ENCODE data around the gene MBP. TPM values are rescaled to one million over a fixed set of nuclear protein-coding genes. Genes with fewer than 3 reads are reported as not detected.

Gene MBP
- polyA plus RNA-seq, 3 donors = 6.6 to 14.6 (median 8.5) TPM

DNA sequence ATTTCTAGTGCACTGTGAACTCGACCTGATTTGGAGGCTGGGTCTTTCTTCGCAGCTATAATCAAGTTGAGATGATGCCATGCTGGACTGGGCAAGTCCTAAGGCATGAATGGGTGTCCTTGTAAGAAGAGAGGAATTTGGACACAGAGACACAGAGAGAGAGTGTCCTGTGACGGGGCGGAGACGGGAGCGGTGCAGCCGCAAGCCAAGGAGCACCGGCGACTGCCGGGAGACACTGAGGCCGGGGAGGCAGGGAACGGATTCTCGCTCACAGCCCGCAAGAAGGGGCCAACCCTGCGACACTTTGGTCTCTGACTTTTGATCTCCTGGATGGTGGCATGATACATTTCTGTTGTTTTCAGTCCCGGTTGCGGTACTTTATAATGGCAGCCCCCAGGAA lies 22.4 kb upstream of the MBP start:
- H3K27ac ChIP-seq (ENCODE audit: low read depth, low read length) = no peak overlapping the region
- WGBS, 3 donors = 83 to 90% (median 88%) methylated on average over 17 of the region's 17 CpGs

DNA sequence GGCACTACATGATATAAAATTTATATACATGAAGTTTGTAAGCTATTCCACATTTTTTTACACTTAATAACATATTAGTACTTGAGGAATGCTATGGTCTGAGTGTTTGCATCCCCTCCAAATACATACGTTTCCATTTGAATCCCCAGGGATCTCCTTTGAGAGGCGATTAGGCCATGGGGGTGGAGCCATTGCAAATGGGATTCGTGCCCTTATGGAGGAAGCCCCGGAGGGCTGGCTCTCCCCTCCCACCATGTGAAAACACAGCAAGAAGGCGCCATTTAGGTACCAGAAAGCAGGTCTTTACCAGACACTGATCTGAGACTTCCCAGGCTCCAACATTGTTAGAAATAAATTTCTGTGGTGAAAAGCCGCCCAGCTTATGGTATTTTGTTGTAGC lies 20.8 kb upstream of the MBP start:
- H3K27ac ChIP-seq (ENCODE audit: low read depth, low read length) = no peak overlapping the region
- WGBS, 3 donors = 70 to 82% (median 79%) methylated on average over 6 of the region's 6 CpGs

DNA sequence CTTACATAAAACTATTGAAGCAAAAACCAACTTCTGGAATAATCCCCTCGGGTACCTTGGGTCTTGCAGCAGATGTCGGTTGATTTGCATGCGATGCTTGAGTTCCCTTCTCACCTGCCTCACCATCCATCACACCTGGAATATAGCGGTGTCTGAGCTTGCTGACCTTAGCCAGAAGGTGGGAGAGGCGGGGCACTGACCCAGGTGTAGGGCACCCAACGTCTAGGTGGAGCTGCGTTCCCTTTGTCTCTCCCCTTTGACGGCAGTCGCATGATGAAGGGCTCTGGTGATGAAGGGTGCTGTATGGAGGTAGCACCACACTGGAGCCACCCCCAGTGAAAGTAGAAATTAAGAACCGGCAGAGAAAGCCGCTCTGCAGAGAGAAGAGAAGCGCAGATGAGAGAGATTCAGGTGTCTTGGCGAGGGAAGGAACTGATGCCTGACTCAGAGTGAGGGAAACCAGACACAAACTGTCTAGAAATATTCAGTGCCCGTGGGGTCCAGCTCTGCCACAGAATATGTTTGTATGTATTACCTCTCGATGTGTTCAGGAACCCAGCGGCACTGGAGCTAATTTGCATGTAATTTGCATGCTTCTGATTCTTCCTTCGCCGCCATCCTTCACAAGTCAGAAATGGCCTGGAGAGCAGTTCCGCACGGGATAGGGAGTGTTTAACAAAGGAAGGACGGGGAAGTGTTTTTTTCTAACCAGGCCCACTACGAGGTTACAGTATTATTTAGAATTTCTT lies 19.4 kb upstream of the MBP start:
- no peak overlapping the region for H3K27ac ChIP-seq (ENCODE audit: low read depth, low read length)
- 85 to 91% (median 89%) methylated on average over 22 of the region's 22 CpGs for WGBS, 3 donors

DNA sequence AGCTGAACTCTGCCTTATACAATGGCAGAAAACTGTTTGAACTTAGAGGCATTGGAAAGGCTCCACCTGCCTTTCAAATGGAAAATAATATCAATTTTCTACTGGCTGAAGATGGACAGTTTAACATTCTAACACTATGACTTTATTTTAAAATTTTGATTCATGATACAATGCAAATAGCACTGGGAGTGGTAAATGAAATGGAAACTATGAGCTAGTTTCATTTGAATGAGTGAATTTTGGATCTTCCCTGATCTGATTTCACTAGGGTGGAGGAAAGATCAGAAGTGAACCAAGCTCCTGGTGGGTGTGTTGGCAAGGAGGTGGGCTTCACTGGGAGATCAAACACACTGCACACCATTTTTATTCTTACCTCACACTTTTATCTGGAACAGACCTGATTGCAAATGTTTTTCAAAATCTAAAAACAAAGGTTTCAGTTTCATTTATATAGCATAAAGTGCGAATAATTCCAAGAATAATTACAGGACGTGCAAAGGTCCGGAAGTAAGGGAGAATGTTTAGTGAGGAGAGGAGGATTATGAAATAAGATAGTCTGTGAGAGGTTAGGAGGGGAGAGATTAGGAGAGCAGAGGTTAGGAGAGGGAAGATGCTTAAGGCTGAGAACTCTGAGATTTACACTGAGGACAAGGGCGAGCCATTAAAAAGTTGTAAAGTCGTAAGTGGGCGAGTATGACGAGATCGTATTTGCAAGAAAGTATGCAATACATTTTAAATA lies 18.6 kb upstream of the MBP start:
- no peak overlapping the region for H3K27ac ChIP-seq (ENCODE audit: low read depth, low read length)
- WGBS, 3 donors = 82 to 88% (median 87%) methylated on average over 8 of the region's 8 CpGs

DNA sequence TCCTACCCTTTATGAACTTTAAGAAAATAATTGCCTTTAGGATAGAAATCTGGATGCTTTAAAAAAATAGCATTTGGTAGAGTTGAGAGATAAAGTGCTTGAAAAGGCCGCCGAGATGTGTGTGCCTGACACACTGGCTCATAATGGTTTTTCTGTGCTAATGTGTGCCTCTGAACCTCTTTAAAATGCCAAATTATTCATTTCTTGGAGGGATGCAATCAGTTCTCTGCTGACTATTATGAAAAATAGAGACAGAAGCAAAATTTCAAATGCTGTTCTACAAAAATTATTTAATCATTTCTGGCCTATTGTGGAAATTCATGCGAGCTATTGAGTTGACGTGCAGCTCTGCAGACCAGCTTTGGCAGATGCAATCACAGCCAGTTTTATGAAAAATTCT lies 18.0 kb upstream of the MBP start:
- WGBS, 3 donors = 77 to 86% (median 80%) methylated on average over 4 of the region's 4 CpGs
- no peak overlapping the region for H3K27ac ChIP-seq (ENCODE audit: low read depth, low read length)

DNA sequence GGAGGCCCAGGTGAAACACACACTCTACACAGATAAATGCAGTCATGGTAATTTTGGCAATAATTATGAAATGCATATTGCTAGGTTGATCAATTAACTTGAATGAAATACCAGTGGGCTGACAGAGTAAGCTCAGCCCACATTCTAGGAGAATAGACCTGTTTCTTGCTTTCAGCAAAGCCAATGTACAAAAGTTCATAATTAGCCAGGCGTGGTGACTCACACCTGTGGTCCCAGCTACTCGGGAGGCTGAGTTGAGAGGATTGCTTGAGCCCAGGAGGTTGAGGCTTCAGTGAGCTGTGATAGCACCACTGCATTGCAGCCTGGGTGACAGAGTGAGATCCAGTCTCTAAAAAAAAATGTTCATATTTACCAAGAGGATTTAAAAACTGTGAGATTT lies 15.7 kb upstream of the MBP start:
- 88 to 100% (median 91%) methylated on average over 2 of the region's 2 CpGs for WGBS, 3 donors
- H3K27ac ChIP-seq (ENCODE audit: low read depth, low read length) = no peak overlapping the region

DNA sequence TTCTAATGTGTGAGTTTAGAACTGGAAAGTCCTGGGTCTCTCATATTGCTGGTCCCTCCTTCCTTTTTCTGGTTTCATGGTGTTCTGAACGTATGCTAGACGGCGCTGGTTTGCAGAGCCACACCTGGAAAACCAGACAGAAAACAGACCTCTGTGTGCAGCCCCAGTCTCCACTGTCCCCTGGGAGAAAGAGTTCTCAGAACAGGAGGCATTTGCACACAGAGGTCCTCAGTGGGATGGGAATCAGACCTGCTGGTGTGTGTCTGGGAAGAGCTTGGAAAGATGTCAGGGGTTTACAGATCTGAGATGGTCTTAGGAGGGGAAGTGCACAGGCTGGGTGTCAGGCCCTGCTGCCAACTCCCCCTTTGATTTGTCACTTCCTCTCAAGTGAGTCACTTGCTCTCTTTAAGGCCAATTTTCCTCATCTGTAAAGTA lies 14.9 kb upstream of the MBP start:
- WGBS, 3 donors = 49 to 75% (median 68%) methylated on average over 3 of the region's 3 CpGs
- H3K27ac ChIP-seq (ENCODE audit: low read depth, low read length) = no peak overlapping the region

DNA sequence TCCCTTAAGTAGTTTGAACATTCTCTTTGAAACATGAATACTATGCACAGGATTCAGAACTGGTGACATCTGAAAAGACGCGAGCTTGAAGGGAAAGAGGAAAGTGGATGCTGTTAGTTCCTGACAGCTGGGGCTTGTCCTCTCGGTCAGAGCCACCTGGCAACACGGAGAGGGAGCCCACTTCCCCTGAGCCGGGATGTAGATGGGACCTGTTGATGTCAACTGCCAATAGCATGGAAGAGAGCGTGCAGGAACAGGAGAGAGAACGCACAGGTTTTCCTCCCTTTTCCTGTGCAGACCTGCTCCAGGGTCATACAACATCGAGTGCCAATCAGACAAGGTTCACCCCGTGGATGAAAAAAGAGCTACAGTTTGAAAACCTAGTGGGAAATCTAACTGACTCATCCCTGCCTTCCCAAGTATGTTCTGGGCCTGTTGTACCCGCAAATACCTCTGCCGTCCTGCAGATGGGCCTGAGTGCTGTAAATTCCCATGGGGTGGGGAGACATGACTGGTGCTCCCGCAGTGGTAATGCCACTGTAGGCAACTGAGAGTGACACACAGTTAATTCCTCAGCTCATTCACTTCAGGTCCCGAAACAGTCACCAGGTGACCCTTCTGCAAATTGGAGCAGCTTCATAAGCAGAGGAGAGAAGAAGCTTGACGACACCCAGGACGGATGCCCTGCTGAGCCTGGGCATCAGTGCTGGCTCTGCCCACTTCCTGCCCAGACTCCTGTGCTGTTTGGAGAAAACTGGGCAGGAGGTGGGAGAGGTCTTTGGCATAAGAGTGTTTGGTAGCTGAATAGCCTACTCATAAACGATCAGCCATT lies 13.9 kb upstream of the MBP start:
- H3K27ac ChIP-seq (ENCODE audit: low read depth, low read length) = no peak overlapping the region
- 61 to 71% (median 63%) methylated on average over 16 of the region's 16 CpGs for WGBS, 3 donors

DNA sequence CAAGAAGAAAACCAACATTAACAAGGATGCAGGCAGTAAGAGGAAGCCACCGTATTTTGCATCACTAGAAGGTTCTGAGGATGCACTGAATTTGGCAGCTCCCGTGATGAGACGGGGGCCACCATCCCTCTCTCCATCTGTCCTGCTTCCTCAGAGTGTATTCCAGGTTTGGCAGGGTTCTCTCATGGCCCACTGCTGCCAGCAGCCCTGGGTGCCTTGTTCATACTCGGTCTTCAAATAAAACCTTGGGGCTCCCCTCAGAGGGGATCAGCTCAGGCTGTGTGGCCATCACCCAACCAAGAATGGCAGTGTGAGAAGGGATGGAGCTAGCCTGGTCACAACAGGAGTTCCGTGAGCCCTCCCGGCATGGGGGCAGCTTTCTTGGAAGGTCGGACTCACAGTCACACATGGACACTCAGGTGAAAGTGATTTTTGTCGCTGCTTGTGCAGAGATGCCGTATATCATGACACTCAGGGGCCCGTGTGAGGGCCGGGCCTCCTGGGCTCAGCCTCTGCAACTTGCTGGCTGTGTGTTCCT lies 12.8 kb upstream of the MBP start:
- 85 to 95% (median 95%) methylated on average over 11 of the region's 11 CpGs for WGBS, 3 donors
- no peak overlapping the region for H3K27ac ChIP-seq (ENCODE audit: low read depth, low read length)

DNA sequence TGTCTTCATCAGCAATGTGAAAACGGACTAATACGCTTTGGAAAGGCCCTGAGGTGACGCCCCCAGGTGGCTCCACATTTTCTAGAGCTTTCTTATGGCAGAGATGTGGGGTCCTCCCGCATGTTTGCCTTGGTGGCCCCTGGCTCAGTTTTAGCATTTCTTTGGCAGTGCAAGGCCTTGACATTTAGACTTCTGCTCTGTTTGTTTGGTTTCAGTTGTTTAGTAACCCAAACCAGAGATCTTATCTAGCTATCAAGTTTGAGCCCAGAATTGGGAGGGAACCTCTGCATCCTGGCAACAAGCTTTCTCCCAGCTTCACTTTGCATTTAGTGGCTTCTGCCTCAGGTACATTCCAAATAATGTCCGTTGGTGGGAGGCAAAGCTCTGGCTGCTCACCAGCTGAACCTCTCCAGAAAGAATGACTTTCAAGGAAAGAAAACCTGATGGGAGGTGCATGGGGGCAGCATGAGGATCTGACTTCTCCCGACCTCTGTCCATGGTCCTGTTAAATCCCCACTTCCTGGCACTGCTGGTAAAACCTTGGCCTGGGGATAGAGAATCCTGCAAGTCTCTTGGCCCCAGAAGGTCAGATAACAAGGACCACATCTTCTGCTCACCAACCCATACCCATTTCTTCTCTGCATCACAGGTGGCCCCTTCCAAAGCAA lies 12.0 kb upstream of the MBP start:
- H3K27ac ChIP-seq (ENCODE audit: low read depth, low read length) = no peak overlapping the region
- 76 to 94% (median 86%) methylated on average over 6 of the region's 6 CpGs for WGBS, 3 donors

DNA sequence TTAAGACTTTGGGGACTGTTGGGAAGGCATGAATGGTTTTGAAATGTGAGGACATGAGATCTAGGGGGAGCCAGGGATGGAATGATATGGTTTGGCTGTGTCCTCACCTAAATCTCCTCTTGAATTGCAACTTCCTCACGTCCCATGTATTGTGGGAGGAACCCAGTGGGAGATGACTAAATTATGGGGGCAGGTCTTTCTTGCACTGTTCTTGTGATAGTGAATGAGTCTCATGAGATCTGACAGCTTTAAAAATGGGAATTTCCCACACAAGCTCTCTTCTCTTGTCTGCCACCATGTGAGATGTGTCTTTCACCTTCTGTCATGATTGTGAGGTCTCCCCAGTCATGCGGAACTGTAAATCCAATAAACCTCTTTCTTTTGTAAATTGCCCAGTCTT lies 11.5 kb upstream of the MBP start:
- no peak overlapping the region for H3K27ac ChIP-seq (ENCODE audit: low read depth, low read length)
- 81 to 94% (median 91%) methylated on average over 2 of the region's 2 CpGs for WGBS, 3 donors

DNA sequence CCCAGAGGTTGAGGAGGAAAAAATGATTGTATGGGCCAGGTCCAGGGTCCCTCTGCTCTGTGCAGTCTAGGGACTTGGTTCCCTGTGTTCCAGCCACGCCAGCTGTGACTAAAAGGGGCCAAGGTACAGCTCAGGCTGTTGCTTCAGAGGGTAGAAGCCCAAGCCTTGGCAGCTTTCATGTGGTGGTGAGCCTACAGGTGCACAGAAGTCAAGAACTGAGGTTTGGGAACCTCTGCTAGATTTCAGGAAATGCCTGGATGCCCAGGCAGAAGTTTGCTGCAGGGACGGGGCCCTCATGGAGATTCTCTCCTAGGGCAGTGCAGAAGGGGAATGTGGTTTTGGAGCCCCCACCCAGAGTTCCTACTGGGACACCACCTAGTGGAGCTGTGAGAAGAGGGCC lies 10.6 kb upstream of the MBP start:
- H3K27ac ChIP-seq (ENCODE audit: low read depth, low read length) = no peak overlapping the region
- WGBS, 3 donors = 93 to 98% (median 96%) methylated on average over 2 of the region's 2 CpGs

DNA sequence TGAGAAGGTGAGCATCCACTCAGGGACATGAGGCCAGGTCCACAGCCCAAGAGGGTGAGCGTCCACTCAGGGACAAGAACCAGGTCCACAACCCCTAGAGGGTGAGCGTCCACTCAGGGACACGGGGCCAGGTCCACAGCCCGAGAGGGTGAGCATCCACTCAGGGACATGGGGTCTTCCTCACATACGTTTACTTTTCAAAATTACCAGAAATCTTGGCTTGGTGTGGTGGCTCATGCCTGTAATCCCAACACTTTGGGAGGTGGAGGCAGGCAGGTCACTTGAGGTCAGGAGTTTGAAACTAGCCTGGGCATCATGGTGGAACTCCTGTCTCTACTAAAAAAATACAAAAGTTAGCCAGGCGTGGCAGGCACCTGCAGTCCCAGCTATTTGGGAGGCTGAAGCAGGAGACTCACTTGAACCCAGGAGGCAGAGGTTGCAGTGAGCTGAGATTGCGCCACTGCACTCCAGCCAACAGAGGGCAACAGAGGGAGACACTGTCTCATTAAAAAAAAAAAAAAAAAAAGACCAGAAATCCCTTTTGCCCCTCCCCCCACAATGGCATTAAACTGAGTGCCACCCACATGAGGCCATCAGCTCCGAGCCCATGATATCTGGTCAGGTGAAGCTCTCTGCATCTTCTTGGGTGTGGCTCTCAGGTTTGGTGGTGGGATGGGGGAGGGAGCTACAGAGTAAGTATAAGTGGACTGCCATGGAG lies 9.0 kb upstream of the MBP start:
- 84 to 85% (median 84%) methylated on average over 8 of the region's 8 CpGs for WGBS, 3 donors
- no peak overlapping the region for H3K27ac ChIP-seq (ENCODE audit: low read depth, low read length)

DNA sequence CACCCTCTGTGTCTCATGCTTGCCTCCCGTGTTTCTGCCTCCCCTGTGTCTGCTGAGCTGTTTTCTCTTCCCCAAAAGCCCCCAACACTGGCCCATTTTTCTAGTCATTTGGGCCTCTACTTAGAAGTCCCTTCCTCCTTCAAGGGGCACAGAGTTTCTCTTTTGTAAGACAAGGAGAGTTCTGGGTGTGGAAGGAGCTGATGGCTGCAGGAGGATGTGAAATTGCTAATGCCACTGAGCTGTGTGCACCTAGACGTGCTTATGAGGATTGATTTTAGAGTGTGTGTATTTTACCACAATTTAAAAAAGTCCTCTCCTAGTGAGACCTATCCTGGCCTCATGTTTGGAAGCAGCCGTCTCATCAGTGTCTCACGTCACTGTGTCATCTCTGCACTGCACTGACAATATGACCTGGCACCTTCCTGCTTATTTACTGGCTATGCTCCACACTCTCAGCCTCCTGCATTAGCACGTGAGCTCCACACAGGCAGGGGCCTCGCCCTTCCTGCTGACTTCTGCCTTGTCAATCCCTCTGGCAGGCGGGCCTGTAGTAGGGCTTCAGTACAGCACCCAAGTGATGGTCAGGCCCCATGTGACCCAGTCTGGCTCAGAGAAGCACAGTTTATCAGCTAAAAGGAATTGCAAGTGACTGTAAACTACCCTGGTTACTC lies 8.0 kb upstream of the MBP start:
- no peak overlapping the region for H3K27ac ChIP-seq (ENCODE audit: low read depth, low read length)
- 54 to 81% (median 70%) methylated on average over 7 of the region's 7 CpGs for WGBS, 3 donors

DNA sequence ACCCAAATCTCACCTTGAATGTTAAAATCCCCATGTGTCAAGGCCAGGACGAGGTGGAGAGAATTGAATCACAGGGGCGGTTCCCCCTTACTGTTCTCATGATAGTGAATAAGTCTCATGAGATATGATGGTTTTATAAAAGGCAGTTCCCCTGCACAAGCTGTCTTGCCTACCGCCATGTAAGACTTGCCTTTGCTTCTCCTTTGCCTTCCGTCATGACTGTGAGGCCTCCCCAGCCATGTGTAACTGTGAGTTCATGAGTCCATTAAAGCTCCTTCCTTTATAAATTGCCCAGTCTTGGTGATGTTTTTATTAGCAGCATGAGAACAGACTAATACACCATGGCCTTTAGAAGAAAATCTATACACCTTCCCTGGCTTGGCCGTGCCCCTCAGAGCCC lies 7.4 kb upstream of the MBP start:
- WGBS, 3 donors = 76 to 93% (median 91%) methylated on average over 5 of the region's 5 CpGs
- no peak overlapping the region for H3K27ac ChIP-seq (ENCODE audit: low read depth, low read length)

DNA sequence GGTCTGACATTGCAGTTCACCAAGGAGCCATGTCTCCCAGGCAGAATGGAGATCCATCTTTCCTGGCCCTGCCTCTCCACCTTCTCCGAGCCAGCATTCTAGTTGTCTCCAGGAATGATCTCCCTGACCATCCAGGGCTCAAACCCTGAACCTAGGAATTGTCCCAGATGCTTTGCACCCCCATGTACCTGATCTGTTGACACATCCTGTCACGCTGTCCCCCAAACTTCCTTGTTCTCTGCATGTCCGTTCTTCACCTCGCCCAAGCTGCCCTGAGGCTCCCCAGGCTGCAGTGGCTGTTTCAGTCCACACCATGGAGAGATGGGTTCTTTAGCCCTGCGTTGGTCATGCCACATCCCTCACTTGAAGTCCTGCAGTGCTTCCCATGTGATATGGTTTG lies 7.0 kb upstream of the MBP start:
- no peak overlapping the region for H3K27ac ChIP-seq (ENCODE audit: low read depth, low read length)
- 78 to 93% (median 79%) methylated on average over 5 of the region's 5 CpGs for WGBS, 3 donors

DNA sequence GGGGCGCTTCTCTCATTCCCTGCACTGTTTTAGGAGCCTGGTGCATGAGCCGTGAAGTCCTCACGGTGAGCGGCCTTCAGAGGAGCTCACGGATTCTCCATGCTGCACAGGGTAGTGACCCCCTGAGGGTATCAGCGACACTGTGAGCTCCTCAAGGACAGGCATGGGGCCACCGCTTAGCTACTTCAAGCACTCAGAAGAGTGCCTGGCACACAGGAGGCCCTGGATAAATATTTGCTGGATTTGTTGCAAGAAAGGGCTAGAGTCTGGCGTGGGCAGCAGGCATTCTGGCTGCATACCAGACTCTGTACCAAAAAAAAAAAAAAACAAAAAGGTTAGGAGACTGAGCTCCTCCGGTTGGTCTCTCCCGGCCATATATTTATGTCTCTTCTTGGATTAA lies 5.7 kb upstream of the MBP start:
- no peak overlapping the region for H3K27ac ChIP-seq (ENCODE audit: low read depth, low read length)
- WGBS, 3 donors = 41 to 90% (median 77%) methylated on average over 10 of the region's 10 CpGs
